ENCODE data around the gene PCSK5.

DNA sequence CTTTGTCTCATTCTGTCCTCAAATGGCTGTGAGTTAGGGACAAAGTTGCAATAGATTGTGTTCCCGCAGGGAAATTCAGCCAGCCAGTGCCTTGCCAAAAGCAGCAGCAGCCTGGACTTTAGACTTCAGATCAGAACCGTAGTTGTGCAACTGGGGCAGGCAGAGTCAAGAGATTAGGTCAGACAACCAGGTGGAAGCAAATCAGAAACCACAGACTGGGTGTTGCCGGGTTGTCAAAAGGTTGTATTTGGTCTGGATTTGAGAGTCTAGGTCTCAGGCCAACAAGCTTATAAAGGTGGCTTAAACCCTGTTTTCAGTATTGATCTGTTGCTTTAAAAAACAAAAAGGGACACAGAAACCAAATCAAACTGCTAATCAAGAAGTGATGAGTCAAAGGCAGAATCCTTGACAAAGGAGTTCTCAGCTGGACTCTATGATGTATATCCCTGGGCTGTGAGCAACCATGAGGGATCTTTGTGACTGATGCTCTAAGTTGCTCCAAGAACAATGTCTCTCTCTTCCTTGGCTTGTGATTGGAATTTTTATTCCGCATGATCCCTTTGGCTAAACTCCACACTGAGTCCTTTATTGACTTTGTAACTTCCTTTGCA is 482.8 kb downstream of the PCSK5 start:
- TF ChIP-seq POLR2A (IDR thresholded peaks at IDR 0.05), result no peak
- TF ChIP-seq POLR2AphosphoS5 (IDR thresholded peaks at IDR 0.05), result no peak
- TF ChIP-seq, protein P1, sequence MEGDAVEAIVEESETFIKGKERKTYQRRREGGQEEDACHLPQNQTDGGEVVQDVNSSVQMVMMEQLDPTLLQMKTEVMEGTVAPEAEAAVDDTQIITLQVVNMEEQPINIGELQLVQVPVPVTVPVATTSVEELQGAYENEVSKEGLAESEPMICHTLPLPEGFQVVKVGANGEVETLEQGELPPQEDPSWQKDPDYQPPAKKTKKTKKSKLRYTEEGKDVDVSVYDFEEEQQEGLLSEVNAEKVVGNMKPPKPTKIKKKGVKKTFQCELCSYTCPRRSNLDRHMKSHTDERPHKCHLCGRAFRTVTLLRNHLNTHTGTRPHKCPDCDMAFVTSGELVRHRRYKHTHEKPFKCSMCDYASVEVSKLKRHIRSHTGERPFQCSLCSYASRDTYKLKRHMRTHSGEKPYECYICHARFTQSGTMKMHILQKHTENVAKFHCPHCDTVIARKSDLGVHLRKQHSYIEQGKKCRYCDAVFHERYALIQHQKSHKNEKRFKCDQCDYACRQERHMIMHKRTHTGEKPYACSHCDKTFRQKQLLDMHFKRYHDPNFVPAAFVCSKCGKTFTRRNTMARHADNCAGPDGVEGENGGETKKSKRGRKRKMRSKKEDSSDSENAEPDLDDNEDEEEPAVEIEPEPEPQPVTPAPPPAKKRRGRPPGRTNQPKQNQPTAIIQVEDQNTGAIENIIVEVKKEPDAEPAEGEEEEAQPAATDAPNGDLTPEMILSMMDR (IDR thresholded peaks at IDR 0.05), result no peak

Data from prostate gland (tissue), 2 donors.